Cardiac muscle cell (in vitro differentiated cells and primary cell): Measurements from ENCODE around the gene MYADM. TPM values are rescaled to one million over a fixed set of nuclear protein-coding genes. Genes with fewer than 3 reads are reported as not detected.

Source experiments
- DNase-seq, 2 donors: peaks; one replicate each; pipeline versions ENCODE4 v3.0.0 to v3.0.0-alpha.2; 2010 to 2017; ENCODE audit warnings: low read depth in 1 of 2, low spot score in 1 of 2
- H3K27ac ChIP-seq: fragments of 200-600 bp; sonication (generic); 2 replicates; pipeline ENCODE4 v1.5.1; 2016
- H3K27me3 ChIP-seq: fragments of 200-600 bp; sonication (generic); 2 replicates; pipeline ENCODE4 v1.6.0; 2016; ENCODE audit warnings: control low read depth
- H3K36me3 ChIP-seq: fragments of 200-600 bp; sonication (generic); 2 replicates; pipeline ENCODE4 v1.5.1; 2016; ENCODE audit warnings: control low read depth
- H3K4me1 ChIP-seq: fragments of 200-600 bp; sonication (generic); 2 replicates; pipeline ENCODE4 v1.8.1; 2017; ENCODE audit warnings: low read depth, mild to moderate bottlenecking, mixed run types
- H3K4me3 ChIP-seq: fragments of 200-600 bp; sonication (generic); 2 replicates; pipeline ENCODE4 v1.5.1; 2016; ENCODE audit warnings: mild to moderate bottlenecking
- H3K9me3 ChIP-seq: fragments of 200-600 bp; sonication (generic); 2 replicates; pipeline ENCODE4 v1.5.1; 2017; ENCODE audit warnings: low read depth, mild to moderate bottlenecking, control low read depth
- polyA plus RNA-seq: library from polyadenylated mRNA; unstranded; fragments of >200 nt; fragmentation: Nextera tagmentation; extraction: Ambion mirVana; gene quantifications from 2 replicates; pipeline ENCODE4 v1.2.1, GENCODE V29; 2016
- total RNA-seq: library from RNA; depleted of rRNA; stranded (reverse); fragments of >200 nt; gene quantifications from 2 replicates; pipeline ENCODE4 v1.2.3, GENCODE V29; 2016
- TF ChIP-seq, protein P1 (sequence below): IDR thresholded peaks from 2 replicates; pipeline ENCODE4 v1.5.1; 2012; ENCODE audit warnings: low read depth, mild to moderate bottlenecking, low read length

The MYADM gene
- total and polyA plus RNA-seq, 2 experiments from 2014 or later, result 150 to 166 TPM

DNA sequence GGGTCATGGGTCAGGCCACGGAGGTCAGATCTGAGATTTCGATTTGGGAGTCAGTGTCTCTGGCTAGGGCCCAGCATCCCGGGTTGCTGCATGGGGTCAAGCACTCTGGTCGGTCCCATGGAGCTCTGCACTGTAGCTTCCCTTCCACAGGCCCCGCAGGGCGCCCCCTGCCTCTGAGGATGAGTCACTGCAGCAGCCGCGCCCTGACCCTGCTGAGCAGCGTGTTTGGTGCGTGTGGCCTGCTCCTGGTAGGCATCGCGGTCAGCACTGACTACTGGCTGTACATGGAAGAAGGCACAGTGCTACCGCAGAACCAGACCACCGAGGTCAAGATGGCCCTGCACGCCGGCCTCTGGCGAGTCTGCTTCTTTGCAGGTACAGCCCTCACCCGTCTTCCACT lies 45.0 kb downstream of the MYADM start:
- Histone ChIP-seq H3K27me3 (peaks cover 43% of the 10 kb centered on the region), H3K4me1 (no peaks in the 10 kb centered on the region), H3K4me3 (no peak overlapping the region), H3K36me3 (no peaks in the 10 kb centered on the region), H3K27ac (no peak overlapping the region), H3K9me3 (no peaks in the 10 kb centered on the region)
- TF ChIP-seq, protein P1, sequence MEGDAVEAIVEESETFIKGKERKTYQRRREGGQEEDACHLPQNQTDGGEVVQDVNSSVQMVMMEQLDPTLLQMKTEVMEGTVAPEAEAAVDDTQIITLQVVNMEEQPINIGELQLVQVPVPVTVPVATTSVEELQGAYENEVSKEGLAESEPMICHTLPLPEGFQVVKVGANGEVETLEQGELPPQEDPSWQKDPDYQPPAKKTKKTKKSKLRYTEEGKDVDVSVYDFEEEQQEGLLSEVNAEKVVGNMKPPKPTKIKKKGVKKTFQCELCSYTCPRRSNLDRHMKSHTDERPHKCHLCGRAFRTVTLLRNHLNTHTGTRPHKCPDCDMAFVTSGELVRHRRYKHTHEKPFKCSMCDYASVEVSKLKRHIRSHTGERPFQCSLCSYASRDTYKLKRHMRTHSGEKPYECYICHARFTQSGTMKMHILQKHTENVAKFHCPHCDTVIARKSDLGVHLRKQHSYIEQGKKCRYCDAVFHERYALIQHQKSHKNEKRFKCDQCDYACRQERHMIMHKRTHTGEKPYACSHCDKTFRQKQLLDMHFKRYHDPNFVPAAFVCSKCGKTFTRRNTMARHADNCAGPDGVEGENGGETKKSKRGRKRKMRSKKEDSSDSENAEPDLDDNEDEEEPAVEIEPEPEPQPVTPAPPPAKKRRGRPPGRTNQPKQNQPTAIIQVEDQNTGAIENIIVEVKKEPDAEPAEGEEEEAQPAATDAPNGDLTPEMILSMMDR, result peak; percentile 32
- no peak for DNase-seq

DNA sequence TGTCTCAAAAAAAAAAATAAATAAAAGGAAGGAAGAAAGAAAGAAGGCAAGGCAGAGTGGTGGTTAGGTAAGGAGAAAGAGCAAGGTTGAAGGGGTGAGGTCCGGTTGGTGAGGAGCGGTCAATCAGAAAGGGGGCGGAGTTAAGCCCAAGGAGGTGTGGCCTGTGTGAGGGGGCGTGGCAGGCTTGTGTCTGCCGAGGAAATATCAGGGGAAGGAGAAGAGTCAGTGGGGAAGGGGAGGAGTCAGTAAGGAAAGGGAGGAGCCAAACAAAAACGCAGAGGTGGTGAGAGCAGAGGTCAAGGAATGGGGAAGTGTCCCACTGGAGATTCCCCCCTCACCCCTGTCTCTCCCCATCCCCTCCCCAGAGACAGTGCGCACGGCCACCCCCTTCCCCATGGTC lies 47.3 kb downstream of the MYADM start:
- no peaks in the 10 kb centered on the region for H3K36me3 ChIP-seq
- no peaks in the 10 kb centered on the region for H3K4me1 ChIP-seq
- TF ChIP-seq, protein P1, result no peak
- no peak overlapping the region for H3K4me3 ChIP-seq
- H3K27ac ChIP-seq, result no peak overlapping the region
- no peaks in the 10 kb centered on the region for H3K9me3 ChIP-seq
- H3K27me3 ChIP-seq, result peaks cover 20% of the 10 kb centered on the region
- DNase-seq, result no peak

DNA sequence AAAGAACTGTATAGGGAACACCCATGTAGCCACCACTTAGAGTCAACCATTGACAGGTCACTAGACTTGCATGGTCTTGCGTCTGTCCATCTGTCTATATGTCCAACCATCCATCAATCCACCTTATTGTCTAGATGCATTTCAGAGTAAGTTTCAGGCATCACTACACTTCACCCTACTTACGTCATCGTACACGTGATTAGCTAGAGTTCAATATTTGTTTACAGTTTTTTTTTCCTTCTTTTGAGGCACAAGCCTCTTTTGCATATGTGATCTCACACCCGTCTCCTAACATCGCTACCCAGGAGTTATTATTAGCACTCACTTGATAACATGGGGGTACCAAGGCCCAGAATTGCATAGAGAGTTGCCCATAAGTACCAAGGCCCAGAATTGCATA lies 48.3 kb downstream of the MYADM start:
- peaks cover 10% of the 10 kb centered on the region for H3K27me3 ChIP-seq
- no peak overlapping the region for H3K4me3 ChIP-seq
- TF ChIP-seq, protein P1, result no peak
- H3K36me3 ChIP-seq, result no peaks in the 10 kb centered on the region
- H3K9me3 ChIP-seq, result no peaks in the 10 kb centered on the region
- DNase-seq, result no peak
- H3K27ac ChIP-seq, result no peak overlapping the region
- H3K4me1 ChIP-seq, result no peaks in the 10 kb centered on the region

DNA sequence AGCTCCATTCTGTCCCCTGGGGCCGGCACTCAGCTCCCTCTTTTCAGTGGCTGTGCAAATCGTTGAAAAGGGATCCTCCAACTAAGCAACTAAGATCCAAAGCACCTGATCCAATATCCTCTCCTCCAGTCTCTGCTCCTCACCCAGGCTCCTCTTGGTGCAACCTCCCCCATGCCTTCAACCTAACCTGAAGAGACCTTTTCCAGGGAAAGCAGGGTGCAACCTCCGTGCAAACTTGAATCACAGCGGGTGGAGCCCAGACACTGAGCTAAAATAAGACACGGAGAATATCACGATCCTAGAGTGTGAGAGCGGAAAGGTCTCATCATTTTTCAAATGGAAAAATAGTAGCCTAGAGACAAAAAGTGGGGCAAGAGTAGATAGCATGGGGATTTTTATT lies 49.7 kb downstream of the MYADM start:
- no peaks in the 10 kb centered on the region for H3K4me1 ChIP-seq
- H3K27ac ChIP-seq, result no peak overlapping the region
- no peaks in the 10 kb centered on the region for H3K9me3 ChIP-seq
- no peaks in the 10 kb centered on the region for H3K36me3 ChIP-seq
- no peaks in the 10 kb centered on the region for H3K27me3 ChIP-seq
- TF ChIP-seq, protein P1, result no peak
- DNase-seq, result no peak
- H3K4me3 ChIP-seq, result no peak overlapping the region

Other genes with a start within 250 kb of the MYADM start
- gene DPRX, start 235.9 kb upstream of the MYADM start, total RNA-seq, result not detected in 2 replicates
- not detected in 2 replicates for gene DPRX, start 235.9 kb upstream of the MYADM start, polyA plus RNA-seq
- 0.21 TPM in 1 of 2 replicates, not detected in the other for gene NLRP12, start 43.6 kb upstream of the MYADM start, total RNA-seq
- gene NLRP12, start 43.6 kb upstream of the MYADM start, polyA plus RNA-seq, result not detected in 2 replicates
- 0.63 and 4.3 TPM in 2 replicates for gene PRKCG, start 14.3 kb downstream of the MYADM start, total RNA-seq
- 3.2 and 4.2 TPM in 2 replicates for gene PRKCG, start 14.3 kb downstream of the MYADM start, polyA plus RNA-seq
- 0.60 and 1.9 TPM in 2 replicates for gene CACNG7, start 41.4 kb downstream of the MYADM start, total RNA-seq
- gene CACNG7, start 41.4 kb downstream of the MYADM start, polyA plus RNA-seq, result 0.11 and 0.19 TPM in 2 replicates
- gene CACNG8, start 95.1 kb downstream of the MYADM start, total RNA-seq, result 0.77 and 1.4 TPM in 2 replicates
- gene CACNG8, start 95.1 kb downstream of the MYADM start, polyA plus RNA-seq, result 0.68 and 1.0 TPM in 2 replicates
- gene CACNG6, start 123.8 kb downstream of the MYADM start, total RNA-seq, result 38.4 and 73.1 TPM in 2 replicates
- gene CACNG6, start 123.8 kb downstream of the MYADM start, polyA plus RNA-seq, result 30.6 and 61.5 TPM in 2 replicates
- not detected in 2 replicates for gene VSTM1, start 196.0 kb downstream of the MYADM start, total RNA-seq
- not detected in 2 replicates for gene VSTM1, start 196.0 kb downstream of the MYADM start, polyA plus RNA-seq
- not detected in 2 replicates for gene TARM1, start 213.5 kb downstream of the MYADM start, total RNA-seq
- gene TARM1, start 213.5 kb downstream of the MYADM start, polyA plus RNA-seq, result not detected in 2 replicates
- not detected in 2 replicates for gene OSCAR, start 232.9 kb downstream of the MYADM start, total RNA-seq
- gene OSCAR, start 232.9 kb downstream of the MYADM start, polyA plus RNA-seq, result 0.32 and 0.61 TPM in 2 replicates
- gene NDUFA3, start 235.0 kb downstream of the MYADM start, total RNA-seq, result 58.8 and 104 TPM in 2 replicates
- gene NDUFA3, start 235.0 kb downstream of the MYADM start, polyA plus RNA-seq, result 546 and 585 TPM in 2 replicates
- gene TFPT, start 247.8 kb downstream of the MYADM start, total RNA-seq, result 26.1 and 27.5 TPM in 2 replicates
- gene TFPT, start 247.8 kb downstream of the MYADM start, polyA plus RNA-seq, result 27.5 and 32.1 TPM in 2 replicates
- gene PRPF31, start 247.9 kb downstream of the MYADM start, total RNA-seq, result 73.9 and 79.8 TPM in 2 replicates
- gene PRPF31, start 247.9 kb downstream of the MYADM start, polyA plus RNA-seq, result 110 and 113 TPM in 2 replicates